Inferior parietal cortex (tissue), 1 donor: Measurements from ENCODE around the gene MGAT4A.

Experiments used
- DNase-seq: peaks from one replicate; pipeline ENCODE4 v3.0.0-alpha.2; 2016; ENCODE audit errors: extremely low spot score

MGAT4A gene

DNA sequence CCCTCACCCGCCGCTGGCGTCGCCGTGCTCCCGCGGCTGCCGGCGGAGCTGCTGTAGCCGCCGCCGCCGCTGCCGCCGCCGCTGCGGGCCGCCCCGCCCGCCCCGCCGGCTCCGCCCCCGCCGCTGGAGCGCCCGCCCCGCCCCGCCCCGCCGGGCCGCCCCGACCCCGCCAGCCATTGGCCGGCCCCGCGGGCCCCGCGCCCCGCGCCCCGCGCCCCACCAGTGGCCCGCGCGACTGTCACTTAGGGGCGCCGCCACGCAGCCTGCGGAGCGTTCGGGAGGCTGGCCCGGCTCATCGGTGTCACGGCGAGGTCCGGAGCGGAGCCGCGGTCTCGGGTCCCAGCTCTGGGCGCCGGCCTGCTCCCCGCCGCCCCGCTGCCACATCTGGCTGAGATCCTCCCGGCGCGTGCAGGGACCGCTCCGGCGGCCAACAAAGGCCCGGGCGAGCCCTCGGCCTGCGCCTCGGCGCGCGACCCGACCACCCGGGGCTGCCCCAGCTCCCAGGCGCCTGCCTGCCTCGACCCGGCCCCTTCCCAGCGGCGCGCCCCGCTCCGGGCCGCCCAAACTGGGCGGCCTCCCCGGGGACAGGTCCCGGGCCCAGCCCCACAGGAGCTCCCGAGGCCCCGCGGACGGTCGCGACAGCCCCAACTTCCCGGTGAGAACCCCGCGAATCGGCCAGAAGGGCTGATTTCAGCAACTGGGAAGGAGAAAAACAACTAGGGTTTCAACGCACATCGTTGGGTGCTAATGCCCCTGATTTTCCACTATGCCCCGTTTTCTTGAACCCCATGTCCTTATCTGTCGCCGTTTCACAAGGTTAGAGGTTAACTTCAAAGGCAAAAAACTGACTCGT, at the start of gene MGAT4A:
Gene MGAT4A (minus strand): TSS at position 92 of the 853 bp plus-strand sequence. CDS start 4,800 bp downstream, outside the sequence.
- no peak for DNase-seq

DNA sequence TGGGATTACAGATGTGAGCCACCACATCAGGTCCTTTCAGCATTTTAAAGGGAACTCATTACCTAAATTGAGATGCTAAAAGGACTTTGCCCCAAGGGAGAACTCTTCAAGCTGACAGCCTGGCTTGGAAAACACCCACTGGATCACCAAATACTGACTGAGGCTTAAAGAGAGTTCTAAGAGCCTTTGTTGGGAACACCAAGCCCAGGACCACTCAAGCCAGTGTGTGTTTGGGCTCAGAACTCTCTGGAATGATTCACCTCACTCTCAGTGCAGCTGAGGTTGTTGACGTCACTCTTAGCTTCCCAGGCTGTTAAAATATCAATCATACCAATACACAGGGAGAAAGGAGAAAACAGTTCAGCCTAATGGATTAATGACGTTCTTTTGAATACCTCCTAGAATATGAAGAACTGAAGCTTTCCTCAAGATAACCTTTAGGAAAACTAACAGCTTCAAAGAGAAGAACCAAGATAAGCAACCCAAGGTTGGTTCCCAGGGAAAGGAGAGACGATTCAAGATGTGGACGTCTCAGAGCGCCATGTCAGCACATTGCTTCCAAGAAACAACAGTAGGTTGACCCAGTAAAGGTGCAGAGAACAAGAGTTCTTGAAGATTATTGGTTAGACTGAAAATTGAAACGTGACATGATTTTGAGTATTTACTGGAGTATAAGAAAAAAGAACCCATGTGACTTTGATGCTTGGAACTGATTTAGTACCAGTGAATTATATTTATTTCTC, 48.0 kb upstream of the MGAT4A start:
- no peak for DNase-seq

DNA sequence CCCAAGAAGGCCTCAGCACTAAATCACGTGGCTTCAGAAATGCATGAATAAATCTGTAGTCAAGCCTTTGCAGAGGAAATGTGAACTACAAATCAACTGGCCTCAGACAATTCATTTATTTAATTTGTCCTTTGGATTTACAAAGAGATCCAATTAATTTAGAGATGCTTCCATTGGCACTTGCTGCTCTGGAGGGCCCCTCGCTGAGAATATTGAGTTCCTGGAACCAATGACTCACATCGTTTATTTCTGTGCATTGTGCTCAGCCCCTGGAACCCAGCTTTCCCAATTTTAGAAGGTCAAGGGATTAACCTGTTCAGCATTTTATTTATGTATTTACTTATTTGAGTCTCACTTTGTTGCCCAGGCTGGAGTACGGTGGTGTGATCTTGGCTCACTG, 47.2 kb upstream of the MGAT4A start:
- DNase-seq: no peak

DNA sequence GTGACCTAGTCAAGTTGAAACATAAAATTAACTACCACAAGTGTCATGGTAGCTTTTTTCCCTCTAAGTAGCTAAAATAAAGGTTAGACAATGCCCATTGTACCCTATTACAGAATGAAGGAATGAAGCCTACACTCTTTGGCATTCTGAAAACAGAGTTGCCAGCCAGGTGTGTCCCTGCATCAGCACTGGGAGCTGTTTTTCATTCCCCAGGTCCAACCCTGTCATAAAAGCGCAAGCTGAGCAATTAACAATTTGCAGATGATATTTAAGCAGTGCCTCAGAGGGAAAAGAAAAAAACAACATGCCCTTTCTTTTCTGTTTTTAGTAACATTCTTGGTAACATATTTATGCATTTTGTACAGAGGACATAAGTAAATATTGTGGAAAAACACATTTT, 46.8 kb upstream of the MGAT4A start:
- DNase-seq: no peak

DNA sequence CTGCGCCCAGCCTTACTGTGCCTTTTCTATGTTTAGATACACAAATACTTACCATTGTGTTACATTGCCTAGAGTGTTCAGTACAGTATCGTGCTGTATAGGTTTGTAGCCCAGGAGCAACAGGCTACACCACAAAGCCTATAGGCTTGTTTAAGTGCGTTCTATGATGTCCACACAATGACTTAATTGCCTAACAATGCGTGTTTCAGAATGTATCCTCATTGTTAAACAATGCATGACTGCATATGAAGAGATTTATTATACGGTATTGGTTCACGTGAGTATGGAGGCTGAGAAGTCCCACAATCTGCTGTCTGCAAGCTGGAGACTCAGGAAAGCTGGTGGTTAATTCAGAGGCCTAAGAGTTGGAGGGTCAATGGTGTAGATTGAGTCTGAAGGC, 46.1 kb upstream of the MGAT4A start:
- no peak for DNase-seq

DNA sequence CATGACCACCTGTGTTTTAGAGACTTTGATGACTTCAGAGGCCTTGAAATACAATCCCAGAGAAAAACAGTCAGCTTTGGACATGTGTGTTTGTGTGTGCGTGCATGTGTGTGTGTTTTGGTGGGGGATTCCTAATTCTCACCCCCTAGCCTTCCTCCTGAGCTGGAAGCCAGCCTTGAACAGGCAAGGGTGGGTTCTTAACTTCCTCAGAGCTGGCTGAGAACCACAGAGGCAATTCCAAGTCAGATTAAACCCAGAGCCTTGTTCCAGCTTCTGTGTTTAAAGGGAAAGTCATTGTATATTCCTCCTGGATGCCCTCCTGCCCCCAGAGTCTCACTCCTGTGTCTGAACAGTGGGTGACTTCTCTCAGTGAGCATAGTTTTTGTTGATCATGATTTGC, 45.2 kb upstream of the MGAT4A start:
- DNase-seq: no peak

DNA sequence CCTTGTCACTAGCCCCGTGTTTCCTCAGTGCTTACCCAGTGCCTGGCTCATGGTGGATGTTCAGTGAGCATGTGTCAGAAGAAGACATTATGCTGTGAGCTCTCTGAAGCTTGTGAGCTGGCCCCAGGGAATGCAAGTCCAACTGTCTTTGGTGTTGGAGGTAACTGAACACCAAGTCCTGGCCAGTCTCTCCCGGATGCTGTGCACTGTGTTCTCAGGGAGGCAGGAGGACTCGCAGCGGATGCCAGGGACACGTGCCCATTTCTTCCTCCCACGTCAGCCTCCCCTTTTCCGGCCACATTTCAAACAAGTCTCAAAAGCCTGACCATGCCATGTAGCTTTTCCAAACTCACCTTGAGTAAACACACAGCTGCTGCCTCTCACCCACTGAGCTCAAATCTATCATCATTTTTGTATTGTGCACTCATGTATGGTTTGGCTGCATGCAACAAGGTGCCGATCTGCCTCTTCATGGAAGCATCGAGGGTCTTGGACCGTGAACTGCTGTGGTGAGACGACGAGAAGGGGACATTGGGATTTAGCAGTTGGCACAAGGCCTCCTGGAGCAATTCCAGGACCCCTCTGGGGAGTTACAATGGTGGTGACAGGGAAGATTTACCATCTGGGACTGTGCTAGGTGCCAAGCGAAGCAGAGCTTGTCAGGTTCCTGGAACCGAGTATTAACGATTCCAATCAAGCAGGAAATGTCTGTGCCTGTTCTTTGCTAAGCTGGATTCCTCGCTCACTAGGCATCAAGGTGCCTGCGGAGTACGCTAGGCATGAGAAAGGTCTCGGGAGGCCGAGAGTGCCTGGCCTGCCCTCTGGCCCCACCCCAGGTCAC, 44.4 kb upstream of the MGAT4A start:
- DNase-seq: no peak

DNA sequence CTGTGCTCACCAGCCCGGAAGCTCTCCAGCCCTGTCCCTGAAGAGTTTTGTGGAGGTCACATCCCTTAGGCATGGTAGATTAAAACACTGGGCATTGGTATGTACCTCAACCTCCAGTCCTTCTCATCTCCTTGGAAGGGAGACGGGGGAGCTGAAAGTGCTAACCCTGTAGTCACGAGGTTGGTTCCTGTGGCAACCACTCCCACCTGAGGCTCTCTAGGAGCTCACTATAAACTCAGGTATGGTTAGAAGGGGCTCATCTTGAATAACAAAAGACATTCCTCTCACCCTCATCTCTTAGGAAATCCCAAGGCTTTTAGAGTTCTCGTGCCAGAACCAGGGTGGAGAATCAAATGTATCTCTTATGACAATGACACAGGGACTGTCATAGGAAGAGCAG, 43.0 kb upstream of the MGAT4A start:
- DNase-seq: no peak

DNA sequence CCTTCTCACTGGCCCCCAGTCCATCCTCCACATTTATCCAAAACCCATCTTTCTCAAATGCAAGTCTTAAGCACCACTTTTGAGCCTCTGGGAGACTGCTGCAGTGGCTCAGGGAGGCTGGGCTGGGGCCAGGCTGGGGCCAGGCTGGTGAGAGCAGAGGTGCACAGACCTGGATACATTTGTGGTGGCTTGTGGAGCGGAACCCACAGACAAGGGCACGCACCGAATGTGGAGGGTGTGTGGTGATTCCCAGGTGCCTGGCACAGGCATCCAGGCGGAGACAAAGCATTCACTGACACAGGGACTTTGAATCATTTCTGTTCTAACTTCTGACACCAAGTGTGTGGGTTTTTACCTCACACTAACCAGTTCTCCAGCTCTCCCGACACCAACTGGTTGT, 42.2 kb upstream of the MGAT4A start:
- no peak for DNase-seq

DNA sequence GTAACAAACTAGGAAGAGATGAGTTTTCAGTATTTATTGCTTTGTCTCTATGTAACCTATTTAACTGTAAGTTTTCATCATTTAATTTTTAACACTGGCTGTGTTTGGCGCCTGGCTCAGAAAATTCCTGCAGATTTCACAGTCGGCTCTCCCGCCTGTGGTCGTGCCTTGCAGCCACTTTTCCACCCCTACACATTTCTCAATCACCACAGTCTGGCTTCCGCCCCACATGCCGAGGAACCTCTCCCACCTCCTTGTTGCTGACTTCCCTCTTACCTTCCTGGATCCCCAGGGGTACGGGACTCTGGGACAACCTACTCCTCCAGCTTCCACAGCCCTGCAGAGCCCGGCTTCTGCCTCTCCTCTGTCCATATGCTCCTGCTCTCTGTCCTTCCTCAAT, 41.6 kb upstream of the MGAT4A start:
- DNase-seq: no peak

DNA sequence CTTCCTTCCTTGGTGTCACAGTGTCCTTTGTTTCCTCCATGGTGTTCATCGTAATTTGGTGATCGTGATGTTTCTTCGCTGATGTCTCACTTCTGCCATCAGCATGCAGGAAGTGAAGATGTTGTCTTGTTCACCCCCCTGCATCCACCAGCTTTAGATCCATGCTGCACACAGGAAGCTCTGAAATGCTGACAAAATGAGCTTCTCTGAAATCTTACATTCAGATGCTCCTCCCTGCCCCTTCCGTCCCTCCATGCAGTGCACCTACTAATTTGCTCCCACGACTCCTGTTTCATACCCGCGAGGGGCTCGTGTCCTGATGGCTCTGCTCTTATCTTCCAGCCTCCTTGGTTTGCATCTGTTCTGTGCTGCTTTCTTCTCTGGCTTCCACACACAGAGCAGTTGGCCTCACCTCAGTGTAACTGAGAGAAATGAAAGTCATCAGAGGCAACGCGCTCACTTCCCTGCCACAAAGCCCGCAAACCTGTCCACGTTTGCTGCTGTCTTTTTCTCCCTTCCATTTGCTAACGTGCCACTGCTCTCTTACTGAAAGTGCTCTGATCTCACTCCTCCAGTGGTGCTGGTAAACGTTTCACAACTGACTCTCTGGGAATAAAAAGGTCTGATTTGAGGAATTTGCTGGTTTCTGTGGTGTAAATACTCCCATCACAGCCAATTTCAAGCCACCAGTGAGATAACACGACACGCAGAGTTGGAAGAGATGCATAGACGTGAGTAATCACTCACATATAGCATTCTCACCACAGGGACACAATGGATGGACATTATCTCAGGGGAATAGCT, 41.0 kb upstream of the MGAT4A start:
- DNase-seq: no peak

DNA sequence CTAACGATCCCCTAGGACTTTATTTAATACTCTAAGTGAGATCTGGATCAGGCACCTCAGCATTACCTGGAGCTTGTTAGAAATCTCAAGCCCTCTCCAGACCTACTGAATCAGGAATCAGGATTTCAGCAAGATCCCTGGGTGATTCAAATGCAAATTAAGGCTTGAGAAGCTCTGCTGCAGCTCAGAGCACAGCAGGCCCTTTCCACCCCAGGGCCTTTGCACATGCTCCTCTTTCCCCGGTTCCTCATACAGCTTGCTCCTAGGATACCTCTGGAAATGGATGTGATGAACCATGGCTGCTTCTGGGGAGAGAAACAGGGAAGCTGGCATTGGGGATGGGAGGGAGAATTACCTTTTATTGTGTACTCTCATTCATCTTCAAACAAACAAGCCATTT, 40.3 kb upstream of the MGAT4A start:
- DNase-seq: no peak

DNA sequence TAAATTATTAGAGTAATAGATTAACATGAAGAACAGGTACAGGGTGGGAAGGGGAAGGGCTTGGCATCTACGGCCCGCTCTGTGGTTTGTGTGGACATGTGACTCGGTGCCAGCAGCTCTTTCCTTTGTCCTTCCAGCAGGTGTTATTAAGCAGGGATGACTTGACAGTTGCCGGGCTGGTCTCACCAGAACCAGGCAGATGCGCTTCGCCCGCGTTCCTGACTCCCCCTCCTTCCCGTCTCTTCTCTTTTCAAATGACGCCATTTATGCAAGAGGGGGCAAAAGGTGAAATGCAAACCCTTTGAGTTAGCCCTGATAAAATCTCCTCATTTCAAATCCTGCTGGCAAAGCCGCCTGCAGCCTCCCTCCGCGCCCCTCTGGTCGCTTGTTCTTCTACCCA, 38.9 kb upstream of the MGAT4A start:
- DNase-seq: no peak

DNA sequence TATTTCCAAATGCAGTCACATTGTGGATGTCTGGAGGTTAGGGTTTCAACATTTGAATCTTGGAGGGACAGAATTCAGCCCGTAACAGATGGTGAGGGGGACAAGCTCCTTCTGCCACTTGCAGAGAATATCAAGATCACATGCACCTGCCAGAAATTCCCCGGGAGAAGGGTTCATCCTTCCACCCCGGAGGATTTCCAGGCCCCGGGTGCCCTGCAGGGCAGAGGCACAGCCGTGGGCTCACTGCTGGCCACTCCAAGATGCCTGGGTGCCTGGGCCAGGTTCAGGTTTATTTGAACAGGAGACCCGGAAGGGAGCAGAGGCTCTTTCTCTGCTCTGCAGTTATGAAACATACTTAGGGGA, 38.2 kb upstream of the MGAT4A start:
- DNase-seq: no peak

DNA sequence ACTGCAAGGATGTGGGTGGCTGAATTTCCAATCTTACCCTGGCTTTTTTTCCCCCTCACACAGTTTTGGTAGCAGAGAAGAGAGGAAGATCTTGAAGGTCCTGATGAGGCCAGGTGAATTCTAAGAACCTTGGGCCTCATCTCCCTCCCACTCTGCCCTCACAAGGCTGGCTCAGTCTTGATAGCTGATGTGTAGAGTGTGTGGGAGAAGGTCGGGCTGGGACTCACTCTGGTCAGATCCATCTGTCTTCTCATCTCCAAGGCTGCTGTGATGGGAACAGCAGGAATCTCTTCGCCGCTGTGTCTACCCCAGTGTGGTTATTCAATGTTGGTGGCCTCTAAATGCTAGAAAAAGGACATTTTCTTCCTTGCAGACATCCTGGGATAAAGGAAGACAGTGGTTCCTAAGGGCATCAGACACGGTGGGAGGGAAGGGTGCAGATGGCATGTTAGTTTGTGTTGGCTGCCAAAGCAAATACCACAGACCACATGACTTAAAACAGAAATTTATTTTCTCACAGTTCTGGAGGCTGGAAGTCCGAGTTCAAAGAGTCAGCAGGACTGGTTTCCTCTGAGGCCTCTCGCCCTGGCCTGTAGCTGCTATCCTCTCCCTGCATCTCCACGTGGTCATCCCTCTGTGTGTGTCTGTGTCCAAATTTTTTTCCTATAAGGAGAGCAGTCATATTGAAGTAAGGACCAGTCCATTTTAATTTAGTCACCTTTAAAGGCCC, 37.6 kb upstream of the MGAT4A start:
- DNase-seq: no peak

DNA sequence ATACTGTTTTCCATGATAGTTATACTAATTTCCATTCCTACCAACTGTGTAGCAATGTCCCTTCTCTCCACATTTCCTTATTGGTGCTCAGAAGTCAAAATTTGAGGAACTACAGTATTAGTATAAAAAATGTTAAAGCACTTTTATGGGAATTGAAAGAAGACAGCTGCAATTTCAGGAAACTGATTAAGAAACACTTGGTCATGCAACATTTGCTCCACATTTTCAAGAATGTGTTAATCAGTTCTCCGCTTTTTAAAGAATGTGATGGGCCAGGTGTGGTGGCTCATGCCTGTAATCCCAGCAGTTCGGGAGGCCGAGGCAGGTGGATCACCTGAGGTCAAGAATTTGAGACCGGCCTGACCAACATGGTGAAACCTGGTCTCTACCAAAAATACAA, 33.6 kb upstream of the MGAT4A start:
- DNase-seq: no peak

DNA sequence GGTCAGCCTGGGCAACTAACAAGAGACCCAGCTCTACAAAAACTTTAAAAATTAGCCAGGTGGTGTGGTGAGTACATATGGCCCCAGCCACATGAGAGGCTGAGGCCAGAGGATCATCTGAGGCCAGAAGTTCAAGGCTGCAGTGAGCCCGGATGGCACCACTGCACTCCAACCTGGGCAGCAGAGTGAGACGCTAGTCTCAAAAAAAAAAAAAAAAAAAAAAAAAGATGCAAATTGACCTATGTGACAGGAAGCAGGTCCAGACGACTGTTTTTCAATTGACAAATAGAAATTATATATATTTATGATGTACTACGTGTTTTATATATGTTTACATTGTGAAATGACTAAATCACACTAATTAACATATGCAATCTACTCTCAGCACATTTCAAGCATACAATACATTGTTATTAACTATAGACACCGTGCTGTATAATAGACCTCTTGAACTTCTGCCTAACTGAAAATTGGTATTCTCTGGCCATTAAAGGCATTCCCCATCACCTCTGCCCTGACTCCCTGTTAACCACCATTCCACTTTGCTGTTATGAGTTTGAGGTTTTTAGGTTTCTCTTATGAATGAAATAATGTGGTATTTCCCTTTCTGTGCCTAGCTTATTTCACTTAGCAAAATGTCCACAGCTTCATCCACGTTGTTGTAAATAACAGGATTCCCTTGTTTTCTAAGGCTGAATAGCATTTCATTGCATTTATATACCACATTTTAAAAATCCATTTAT, 32.4 kb upstream of the MGAT4A start:
- no peak for DNase-seq

DNA sequence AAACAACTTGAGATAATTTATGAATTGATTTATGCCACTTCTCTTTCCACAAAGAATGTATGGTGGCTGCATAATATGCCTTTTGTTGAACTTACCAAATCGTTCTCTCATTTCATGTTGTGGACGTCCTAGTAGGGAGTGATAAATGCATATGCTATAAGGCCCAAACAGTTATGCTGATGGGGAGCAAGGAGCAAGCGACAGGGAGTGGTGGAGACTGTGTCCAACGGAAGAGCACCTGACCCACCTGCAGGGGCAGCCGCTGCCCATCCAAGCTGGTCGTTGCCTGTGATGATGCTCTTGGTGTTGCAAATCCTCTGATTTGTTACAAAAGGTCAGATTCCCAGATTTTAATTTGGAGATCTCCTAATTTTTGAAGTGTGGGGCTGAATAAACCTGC, 31.0 kb upstream of the MGAT4A start:
- DNase-seq: no peak

DNA sequence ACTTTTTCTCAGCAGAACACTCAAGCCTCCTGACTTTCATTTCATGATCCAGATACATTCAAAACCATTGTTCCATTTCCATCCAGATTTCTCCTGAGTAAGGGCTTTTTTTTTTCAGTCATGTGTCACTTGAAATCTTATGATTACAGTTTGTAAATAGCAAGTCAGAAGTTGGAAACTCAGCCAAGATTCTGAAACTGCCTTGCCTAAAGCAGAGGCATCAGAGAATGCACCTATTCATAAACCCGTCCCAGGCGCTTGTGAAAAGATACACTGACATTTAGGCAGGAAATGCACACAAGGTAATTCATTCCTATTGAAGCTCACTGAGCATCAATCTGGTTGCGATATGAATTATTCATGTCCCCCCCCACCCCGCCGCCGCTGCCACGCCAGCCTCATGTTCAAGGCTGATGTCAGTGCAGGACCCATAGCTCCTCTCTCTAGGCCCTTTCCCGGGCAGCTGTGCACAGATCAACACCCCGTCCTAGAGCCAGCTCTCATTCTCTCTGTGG, 30.4 kb upstream of the MGAT4A start:
- no peak for DNase-seq
